HepG2 (cell line): ENCODE data around the gene KLC4. TPM values are rescaled to one million over a fixed set of nuclear protein-coding genes. Genes with fewer than 3 reads are reported as not detected.

ENCODE experiments used
- ATAC-seq: fragments of 200-7000 bp; cut with Tn5 transposase; 3 replicates; pipeline ENCODE4 v1.9.1; 2020; ENCODE audit warnings: mild to moderate bottlenecking, moderate library complexity
- BruUV-seq: library from RNA; stranded (reverse); fragments of 400-500 nt; replicated peaks from 2 replicates; lab custom pipeline; 2021; lab: Mats Ljungman, UMichigan
- CTCF ChIA-PET: fragments of 300-600 bp; formaldehyde crosslinking; extraction: SDS; loops from one replicate; lab custom pipeline; 2021; ENCODE audit warnings: low total read pairs, inconsistent platforms, low intra/inter-chr PET ratio; lab: Yijun Ruan, JAX
- POLR2A ChIA-PET: fragments of 350-600 bp; sonication (Branson Sonifier 250); formaldehyde crosslinking; loops from one replicate; lab custom pipeline; 2020; ENCODE audit warnings: antibody characterized with exemption, inconsistent platforms; lab: Yijun Ruan, JAX
- DNase-seq: peaks from one replicate; pipeline ENCODE4 v3.0.0-alpha.2; 2015; ENCODE audit warnings: low spot score
- FAIRE-seq: peaks from 3 replicates; lab custom pipeline; 2011; peaks lifted over from hg19 to GRCh38; lab: Jason Lieb, UNC
- H2AFZ ChIP-seq: one replicate; pipeline ENCODE4 v1.6.1; 2011; ENCODE audit warnings: low read length, inconsistent platforms
- H3K27ac ChIP-seq: fragments of 300-600 bp; 3 replicates; pipeline ENCODE4 v1.8.0; 2011; ENCODE audit warnings: mixed run types, mild to moderate bottlenecking, mixed read lengths, low read length, inconsistent platforms; ENCODE audit not compliant: insufficient read depth; ENCODE audit errors: extremely low read length
- H3K27me3 ChIP-seq, 2 experiments: fragments of 200-600 bp in 1 of 2; 2 replicates in 1 of 2; 3 replicates in 1 of 2; pipeline versions ENCODE4 v1.6.0 to v1.8.0; 2011; ENCODE audit warnings: low read length in 2 of 2, mild to moderate bottlenecking in 2 of 2, moderate library complexity in 2 of 2, inconsistent platforms in 1 of 2; ENCODE audit not compliant: insufficient read depth in 2 of 2, control insufficient read depth in 1 of 2
- H3K36me3 ChIP-seq, 2 experiments: fragments of 200-600 bp in 1 of 2; replicated peaks in 1 of 2; 2 replicates in 1 of 2; 3 replicates in 1 of 2; pipeline versions ENCODE4 v1.5.1 to v1.8.0; 2011; ENCODE audit warnings: low read length in 2 of 2, inconsistent platforms in 1 of 2; ENCODE audit not compliant: insufficient read depth in 2 of 2, control insufficient read depth in 1 of 2
- H3K4me1 ChIP-seq: 2 replicates; pipeline ENCODE4 v1.5.1; 2012; ENCODE audit warnings: low read length, inconsistent platforms; ENCODE audit not compliant: insufficient read depth
- H3K4me2 ChIP-seq: 2 replicates; pipeline ENCODE4 v1.6.0; 2011; ENCODE audit warnings: low read depth, low read length, inconsistent platforms
- H3K4me3 ChIP-seq, 3 experiments: fragments of 200-600 bp in 1 of 3; sonication (generic), shearing (Covaris generic) in 1 of 3; replicated peaks in 1 of 3; 2 replicates each; pipeline ENCODE4 v1.5.1; 2011 to 2016; ENCODE audit warnings: low read length in 3 of 3, inconsistent platforms in 2 of 3, low read depth in 2 of 3, mild to moderate bottlenecking in 2 of 3, control low read depth in 1 of 3, mixed read lengths in 1 of 3; ENCODE audit not compliant: insufficient read depth in 1 of 3
- H3K79me2 ChIP-seq: one replicate; pipeline ENCODE4 v1.6.1; 2011; ENCODE audit warnings: low read length, inconsistent platforms; ENCODE audit not compliant: insufficient read depth
- H3K9ac ChIP-seq: 2 replicates; pipeline ENCODE4 v1.6.0; 2011; ENCODE audit warnings: mild to moderate bottlenecking, low read depth, low read length, inconsistent platforms; ENCODE audit not compliant: insufficient read depth
- H3K9me3 ChIP-seq: 2 replicates; pipeline ENCODE4 v1.5.1; 2012; ENCODE audit warnings: mild to moderate bottlenecking, low read length
- H4K20me1 ChIP-seq: 2 replicates; pipeline ENCODE4 v1.6.0; 2011; ENCODE audit warnings: inconsistent platforms, mild to moderate bottlenecking, low read length, moderate library complexity; ENCODE audit not compliant: insufficient read depth
- ARID4A ChIP-seq: sonication (generic); formaldehyde crosslinking; IDR thresholded peaks from 2 replicates; pipeline ENCODE4 v1.5.0; 2020; ENCODE audit warnings: mild to moderate bottlenecking, missing genetic modification reagents, borderline replicate concordance
- ARID5B ChIP-seq: IDR thresholded peaks from 2 replicates; pipeline ENCODE4 v1.4.0; 2020; ENCODE audit warnings: mild to moderate bottlenecking, missing genetic modification reagents
- FOXC1 ChIP-seq: sonication (generic); formaldehyde crosslinking; IDR thresholded peaks from 2 replicates; pipeline ENCODE4 v1.8.0; 2022; ENCODE audit warnings: mild to moderate bottlenecking, missing genetic modification reagents, borderline replicate concordance
- GATAD1 ChIP-seq: IDR thresholded peaks from 2 replicates; pipeline ENCODE4 v1.6.1; 2016; ENCODE audit warnings: missing genetic modification reagents, missing compliant biosample characterization
- HNF4G ChIP-seq, 2 experiments: sonication (generic) in 1 of 2; formaldehyde crosslinking in 1 of 2; IDR thresholded peaks; 2 replicates each; pipeline versions ENCODE4 v1.4.0 to v1.6.1; 2011 to 2020; ENCODE audit warnings: borderline replicate concordance in 2 of 2, low read depth in 2 of 2, mild to moderate bottlenecking in 2 of 2, low read length in 1 of 2, missing genetic modification reagents in 1 of 2, moderate library complexity in 1 of 2
- MAZ ChIP-seq, 2 experiments: sonication (generic) in 1 of 2; formaldehyde crosslinking in 1 of 2; IDR thresholded peaks; 2 replicates each; pipeline versions ENCODE4 v1.5.0 to v1.6.1; 2012 to 2020; ENCODE audit warnings: low read depth in 2 of 2, mild to moderate bottlenecking in 2 of 2, borderline replicate concordance in 1 of 2, improper control_type of control experiment in 1 of 2, low read length in 1 of 2, missing genetic modification reagents in 1 of 2, moderate library complexity in 1 of 2
- NFYB ChIP-seq: sonication (generic); formaldehyde crosslinking; IDR thresholded peaks from 2 replicates; pipeline ENCODE4 v1.4.0; 2020; ENCODE audit warnings: missing genetic modification reagents
- PHB2 ChIP-seq: fragments of 450-650 bp; IDR thresholded peaks from 2 replicates; pipeline ENCODE4 v1.6.1; 2018; ENCODE audit not compliant: partially characterized antibody
- SP140L ChIP-seq: sonication (generic); formaldehyde crosslinking; IDR thresholded peaks from 2 replicates; pipeline ENCODE4 v1.4.0; 2020; ENCODE audit warnings: missing genetic modification reagents, borderline replicate concordance
- ZNF431 ChIP-seq: sonication (generic); formaldehyde crosslinking; IDR thresholded peaks from 2 replicates; pipeline ENCODE4 v1.9.0; 2022; ENCODE audit warnings: missing genetic modification reagents, low read depth, mild to moderate bottlenecking, borderline replicate concordance
- ZNF776 ChIP-seq: sonication (generic); formaldehyde crosslinking; IDR thresholded peaks from 2 replicates; pipeline ENCODE4 v1.4.0; 2020; ENCODE audit warnings: mild to moderate bottlenecking, missing genetic modification reagents
- ZSCAN29 ChIP-seq: sonication (generic); formaldehyde crosslinking; conservative IDR thresholded peaks from 2 replicates; pipeline ENCODE4 v1.4.0; 2020; ENCODE audit warnings: mild to moderate bottlenecking, missing genetic modification reagents
- WGBS: methylation state at CpG from one replicate; pipeline ENCODE4 v1.1.6; 2017; ENCODE audit warnings: low lambda C conversion rate; 5-methylcytosine and 5-hydroxymethylcytosine counted together
- in situ Hi-C: cut with HindIII; loops from 2 replicates; pipeline ENCODE4 v1.10.0; 2017; ENCODE audit warnings: low pct_unique_long_range_greater_than_20kb; ENCODE audit not compliant: extremely low pct_ligation_motif_present
- intact Hi-C: fragments of 100-400 bp; cut with micrococcal nuclease; formaldehyde crosslinking; loops from one replicate; pipeline ENCODE4 v1.10.0; 2022; ENCODE audit not compliant: unreplicated experiment
- polyA plus RNA-seq, 8 experiments: library from polyadenylated mRNA; depleted of rRNA in 3 of 8; stranded (reverse) in 7 of 8; unstranded in 1 of 8; fragments of >200 nt; fragmentation: Illumina TruSeq in 4 of 8; extraction: Trizol in 4 of 8; gene quantifications; 2 replicates each; pipeline versions ENCODE4 v1.2.1 to v1.2.3, GENCODE V29; 2011 to 2016; ENCODE audit warnings: low read depth in 4 of 8, missing spikeins in 1 of 8, mixed read lengths in 1 of 8; ENCODE audit not compliant: insufficient read depth in 1 of 8
- total RNA-seq, 5 experiments: library from RNA; depleted of rRNA; stranded (reverse); fragments of >200 nt; fragmentation: Illumina TruSeq; extraction: Trizol; gene quantifications; 2 replicates each; pipeline ENCODE4 v1.2.3, GENCODE V29; 2016; ENCODE audit warnings: low read depth in 1 of 5

Gene KLC4
- total and polyA plus RNA-seq, 2 of the 13 experiments (the other 11 are each of a cell fraction or from before 2014, with no cell fraction given), result 45.4 to 70.4 TPM

- TF ChIP-seq GATAD1 (CRISPR knock-in tag) (no peak), PHB2 (no peak), ZSCAN29 (CRISPR knock-in tag) (no peak), ZNF776 (CRISPR knock-in tag) (no peak), FOXC1 (CRISPR knock-in tag) (no peak), SP140L (CRISPR knock-in tag) (no peak)
These were observed 33.2 kb downstream of the KLC4 start (continued) for GRCh38 chr6:43092635-43093034.

- no peaks in the 10 kb centered on the region for H4K20me1 ChIP-seq
- DNase-seq, result peak; percentile 93
- ATAC-seq, result peak; percentile 82
- H2AFZ ChIP-seq, result no peak overlapping the region
- no peaks in the 10 kb centered on the region for H3K9me3 ChIP-seq
- peak overlapping the region; percentile 24 to 57 (median 40) for H3K4me3 ChIP-seq
- intact Hi-C loops, result no loop called here
- H3K4me1 ChIP-seq, result peaks cover 93% of the 10 kb centered on the region
- peak overlapping the region; percentile 76 for H3K4me2 ChIP-seq
- no peaks in the 10 kb centered on the region for H3K27me3 ChIP-seq
- peaks cover 84% of the 10 kb centered on the region for H3K79me2 ChIP-seq
- peak overlapping the region; percentile 50 for H3K9ac ChIP-seq
- BruUV-seq, result no TSS peak
- no peaks in the 10 kb centered on the region for H3K36me3 ChIP-seq
- in situ Hi-C loops, result no loop called here
- WGBS, result 14% methylated on average over 9 of the region's 9 CpGs
- peak overlapping the region; percentile 65 for H3K27ac ChIP-seq
- POLR2A ChIA-PET, result interaction anchor here (0.6 to 2.1 kb wide), 3 partner anchors 17 to 57 kb away, joined by 4 to 10 read pairs (median 7); partner anchors contain the start of genes KLC4, MRPL2 and PTK7
- FAIRE-seq, result peak; percentile 90
- CTCF ChIA-PET, result no interaction called here
- TF ChIP-seq MAZ (IDR thresholded peaks at IDR 0.05; ENCODE audit: borderline replicate concordance, low read depth, low read length) (no peak), MAZ (CRISPR knock-in tag; IDR thresholded peaks at IDR 0.05; ENCODE audit: low read depth) (peak; percentile 60), ARID4A (CRISPR knock-in tag) (peak; percentile 39; the same call in 1 of the 2 replicates), ARID5B (peak; percentile 26; the same call in 1 of the 2 replicates), HNF4G (IDR thresholded peaks at IDR 0.05; ENCODE audit: borderline replicate concordance, low read depth, low read length) (peak; percentile 18; the same call in 1 of the 2 replicates), HNF4G (CRISPR knock-in tag; IDR thresholded peaks at IDR 0.05; ENCODE audit: borderline replicate concordance, low read depth) (no peak), ZNF431 (CRISPR knock-in tag) (no peak), NFYB (CRISPR knock-in tag) (peak; percentile 85), GATAD1 (CRISPR knock-in tag) (peak; percentile 51)
These were observed 34.2 kb downstream of the KLC4 start for GRCh38 chr6:43093436-43094289.
